NCI-H345 treated with DMSO at 0.1 percent for 48 hours (cell line): ENCODE data around the gene ADGRG3.

Experiments
- DNase-seq: peaks from one replicate; lab custom pipeline; 2025; ENCODE audit not compliant: unreplicated experiment; lab: John Stamatoyannopoulos, UW

Gene ADGRG3

DNA sequence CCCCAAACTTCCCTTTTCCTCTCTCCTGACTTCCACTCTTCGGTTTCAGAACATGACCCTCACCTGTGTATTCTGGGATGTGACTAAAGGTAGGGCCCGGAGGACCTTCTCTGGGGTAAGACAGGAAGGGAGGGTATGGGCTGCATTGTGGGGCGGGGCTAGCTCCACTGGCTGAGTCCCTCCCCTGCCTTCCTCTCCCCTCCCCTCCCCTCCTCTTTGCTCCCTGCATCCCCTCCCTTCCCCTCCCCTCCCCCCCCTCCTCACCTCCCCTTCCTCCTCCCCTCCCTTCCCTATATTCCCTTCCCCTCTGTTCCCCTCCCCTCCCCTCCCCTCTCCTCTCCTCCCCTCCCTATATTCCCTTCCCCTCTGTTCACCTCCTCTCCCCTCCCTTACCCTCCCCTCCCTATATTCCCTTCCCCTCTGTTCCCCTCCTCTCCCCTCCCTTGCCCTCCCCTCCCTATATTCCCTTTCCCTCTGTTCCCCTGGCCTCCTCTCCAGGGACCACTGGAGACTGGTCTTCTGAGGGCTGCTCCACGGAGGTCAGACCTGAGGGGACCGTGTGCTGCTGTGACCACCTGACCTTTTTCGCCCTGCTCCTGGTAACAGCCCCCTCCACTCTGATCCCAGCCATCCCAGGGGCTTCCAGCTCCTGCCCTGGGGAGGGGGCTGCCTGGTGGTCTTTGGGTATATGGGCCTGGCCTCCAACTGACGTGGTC, 11.8 kb downstream of the ADGRG3 start:
- DNase-seq, result no peak

GRCh38 chr16:57680842-57681375, 12.8 kb downstream of the ADGRG3 start:
- DNase-seq, result no peak

DNA sequence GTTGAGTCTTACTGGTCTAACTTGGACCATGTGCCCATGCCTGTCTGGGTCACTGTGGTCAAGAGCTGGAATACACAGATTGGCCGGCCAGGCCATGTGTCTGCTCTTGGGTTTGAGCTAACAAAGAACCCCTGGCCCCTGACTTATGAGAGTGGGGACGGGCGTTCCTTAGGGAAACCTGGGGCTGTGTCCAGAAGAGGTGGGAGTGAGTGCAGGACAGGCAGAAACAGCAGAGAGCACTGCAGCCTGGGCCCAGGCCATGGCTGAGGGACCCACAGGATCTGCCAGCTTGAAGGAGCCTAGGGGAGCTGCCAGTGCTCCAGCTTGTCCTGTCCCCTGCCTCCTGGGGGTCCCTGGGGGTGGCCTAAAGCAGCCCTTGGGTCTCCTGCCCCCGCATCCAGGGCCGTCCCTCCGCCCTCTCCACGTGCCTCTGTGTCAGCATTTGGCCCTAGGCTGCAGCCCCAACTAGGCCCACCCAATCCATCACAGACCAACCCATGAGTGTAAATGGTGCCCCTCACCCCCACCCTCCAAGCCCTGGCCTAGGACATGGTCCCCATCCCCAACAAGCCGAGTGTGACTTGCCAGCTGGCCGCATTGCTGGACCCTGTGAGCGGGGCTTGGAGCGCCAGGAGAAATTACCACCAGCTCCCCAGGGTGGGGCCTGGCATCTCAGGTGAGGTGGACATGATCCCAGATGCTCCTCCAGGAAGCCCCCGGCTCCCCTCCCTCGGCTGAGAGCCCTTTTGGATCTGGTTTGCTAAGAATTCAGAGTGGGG, 14.0 kb downstream of the ADGRG3 start:
- DNase-seq, result no peak

DNA sequence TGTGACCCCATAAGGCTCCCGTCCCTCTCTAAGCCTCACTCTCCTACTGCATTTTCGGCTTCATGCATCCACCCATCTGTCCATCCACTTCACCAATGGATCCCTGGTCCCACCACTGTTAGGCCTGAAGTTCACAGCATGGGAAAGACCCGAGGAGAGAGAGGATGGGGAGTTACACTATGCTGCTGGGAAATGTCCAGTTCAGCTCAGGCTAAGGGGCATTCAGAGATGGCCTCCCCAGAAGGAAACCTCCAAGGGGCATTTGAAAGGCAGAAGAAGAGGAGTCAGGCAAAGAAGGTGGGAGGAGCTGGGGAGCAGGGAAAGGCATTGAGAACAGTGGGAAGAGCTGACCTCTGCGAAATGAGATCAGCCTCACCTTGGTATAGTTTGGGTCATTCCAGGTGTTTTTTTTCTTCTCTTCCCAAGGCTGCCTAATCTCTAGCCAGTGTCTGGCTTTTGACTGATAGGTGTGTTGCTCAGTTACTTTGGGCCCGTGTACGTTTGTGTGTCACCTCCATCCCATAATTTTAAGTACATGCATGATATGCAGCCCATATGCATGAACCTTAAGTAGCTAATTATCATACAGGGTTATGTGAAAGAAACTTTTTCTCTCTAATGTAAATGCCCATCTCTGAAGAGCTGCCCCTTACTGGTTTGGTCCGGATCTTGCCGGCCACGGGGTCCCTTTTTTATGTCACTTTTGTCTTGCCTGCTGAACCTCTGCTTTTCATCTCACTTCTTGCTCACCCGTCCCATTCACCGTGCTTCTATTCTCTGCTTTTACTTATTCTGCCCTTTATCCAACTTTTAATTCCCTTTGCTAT, 14.9 kb downstream of the ADGRG3 start:
- no peak for DNase-seq

- DNase-seq, result no peak
Observed at GRCh38 chr16:57683636-57684545, 15.8 kb downstream of the ADGRG3 start.

GRCh38 chr16:57684626-57685358, 16.7 kb downstream of the ADGRG3 start:
- DNase-seq, result no peak

DNA sequence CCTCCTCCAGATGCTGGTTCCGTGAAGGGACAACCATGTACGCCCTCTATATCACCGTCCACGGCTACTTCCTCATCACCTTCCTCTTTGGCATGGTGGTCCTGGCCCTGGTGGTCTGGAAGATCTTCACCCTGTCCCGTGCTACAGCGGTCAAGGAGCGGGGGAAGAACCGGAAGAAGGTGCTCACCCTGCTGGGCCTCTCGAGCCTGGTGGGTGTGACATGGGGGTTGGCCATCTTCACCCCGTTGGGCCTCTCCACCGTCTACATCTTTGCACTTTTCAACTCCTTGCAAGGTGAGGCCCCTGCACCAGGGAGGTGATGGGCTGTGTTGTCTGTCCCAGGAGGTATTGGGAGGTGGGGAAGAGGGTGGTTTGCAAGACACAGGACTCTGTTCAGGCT, 17.5 kb downstream of the ADGRG3 start:
- no peak for DNase-seq

DNA sequence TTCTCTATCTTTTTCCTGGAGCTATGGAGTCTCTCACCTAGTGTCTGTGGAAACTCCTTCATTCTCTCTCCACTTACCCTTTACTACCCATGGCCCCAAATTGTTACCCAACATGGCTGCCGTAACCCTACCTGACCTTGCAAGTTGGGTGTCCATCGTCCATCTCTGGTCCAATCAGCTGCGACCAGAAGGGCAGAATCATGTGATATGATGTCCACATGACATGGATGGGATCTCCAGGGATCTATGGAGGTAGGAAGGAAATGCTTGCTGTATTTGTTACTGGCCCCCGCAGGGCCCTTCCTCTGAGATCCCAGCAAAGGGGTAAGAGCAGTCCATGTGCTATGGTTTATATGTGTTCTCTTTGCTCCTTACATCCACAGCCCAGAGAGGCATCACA, 18.5 kb downstream of the ADGRG3 start:
- DNase-seq, result no peak

- DNase-seq, result no peak
Observed at GRCh38 chr16:57687363-57687929, 19.3 kb downstream of the ADGRG3 start.

GRCh38 chr16:57688487-57688986, 20.4 kb downstream of the ADGRG3 start:
- no peak for DNase-seq

- DNase-seq, result no peak
Observed at GRCh38 chr16:57688987-57689761, 21.1 kb downstream of the ADGRG3 start.

- no peak for DNase-seq
Observed at GRCh38 chr16:57689762-57690558, 21.9 kb downstream of the ADGRG3 start.

GRCh38 chr16:57690782-57691471, 22.8 kb downstream of the ADGRG3 start:
- DNase-seq, result no peak

DNA sequence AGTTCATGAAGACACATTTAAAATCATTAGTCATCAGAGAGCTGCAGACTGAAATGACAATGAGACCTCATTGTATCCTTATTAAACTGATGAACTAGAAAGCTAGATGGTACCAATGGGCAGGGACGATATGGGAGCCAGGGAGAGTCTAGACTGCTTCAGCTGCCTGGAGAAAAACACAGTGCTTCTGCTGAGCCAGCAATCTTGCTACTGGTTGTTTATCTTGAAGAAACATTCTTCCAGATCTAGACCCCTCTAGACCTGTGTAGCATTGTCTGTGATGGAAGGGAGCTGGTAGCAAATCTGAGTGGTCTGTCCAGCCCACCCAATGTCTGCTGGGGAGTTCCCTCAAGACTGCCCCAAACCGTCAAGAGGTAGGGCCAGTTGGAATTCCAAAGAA, 24.5 kb downstream of the ADGRG3 start:
- no peak for DNase-seq

- DNase-seq, result no peak
Observed at GRCh38 chr16:57693550-57693949, 25.4 kb downstream of the ADGRG3 start.

GRCh38 chr16:57694231-57694724, 26.2 kb downstream of the ADGRG3 start:
- DNase-seq, result no peak
